Mucosa of stomach (tissue), 1 donor: ENCODE data around the gene GLT1D1.

ENCODE experiments used
- H3K27me3 ChIP-seq: one replicate; pipeline ENCODE4 v1.7.0; 2013; ENCODE audit warnings: mild to moderate bottlenecking, low read length; ENCODE audit not compliant: control insufficient read depth, insufficient read depth
- H3K36me3 ChIP-seq: one replicate; pipeline ENCODE4 v1.7.0; 2013; ENCODE audit warnings: low read length; ENCODE audit not compliant: control insufficient read depth, insufficient read depth
- H3K4me1 ChIP-seq: one replicate; pipeline ENCODE4 v1.7.0; 2013; ENCODE audit warnings: mild to moderate bottlenecking, low read length; ENCODE audit not compliant: control insufficient read depth, insufficient read depth
- H3K4me3 ChIP-seq: one replicate; pipeline ENCODE4 v1.7.0; 2013; ENCODE audit warnings: low read length
- H3K9ac ChIP-seq: one replicate; pipeline ENCODE4 v1.7.0; 2013; ENCODE audit warnings: mild to moderate bottlenecking, low read length, moderate library complexity
- H3K9me3 ChIP-seq: one replicate; pipeline ENCODE4 v1.7.0; 2013; ENCODE audit warnings: mild to moderate bottlenecking, low read length, moderate library complexity; ENCODE audit not compliant: control insufficient read depth
- donor health status: Pancreatic carcinoma.

Gene GLT1D1

GRCh38 chr12:128933926-128934325 is 80.6 kb downstream of the GLT1D1 start:
- no peaks in the 10 kb centered on the region for H3K27me3 ChIP-seq
- H3K4me3 ChIP-seq: no peak overlapping the region
- H3K9me3 ChIP-seq: no peaks in the 10 kb centered on the region
- no peaks in the 10 kb centered on the region for H3K36me3 ChIP-seq
- H3K4me1 ChIP-seq: no peaks in the 10 kb centered on the region
- H3K9ac ChIP-seq: no peak overlapping the region

- H3K36me3 ChIP-seq: no peaks in the 10 kb centered on the region
- no peaks in the 10 kb centered on the region for H3K9me3 ChIP-seq
- no peak overlapping the region for H3K4me3 ChIP-seq
- no peaks in the 10 kb centered on the region for H3K27me3 ChIP-seq
- H3K9ac ChIP-seq: no peak overlapping the region
- peaks cover 22% of the 10 kb centered on the region for H3K4me1 ChIP-seq
Observed at GRCh38 chr12:128938886-128939285, 85.6 kb downstream of the GLT1D1 start.

GRCh38 chr12:128940090-128940888 is 87.0 kb downstream of the GLT1D1 start:
- H3K9ac ChIP-seq: no peak overlapping the region
- H3K36me3 ChIP-seq: no peaks in the 10 kb centered on the region
- H3K4me3 ChIP-seq: no peak overlapping the region
- peaks cover 22% of the 10 kb centered on the region for H3K4me1 ChIP-seq
- H3K27me3 ChIP-seq: no peaks in the 10 kb centered on the region
- H3K9me3 ChIP-seq: no peaks in the 10 kb centered on the region

- H3K4me3 ChIP-seq: no peak overlapping the region
- H3K9ac ChIP-seq: no peak overlapping the region
- H3K9me3 ChIP-seq: no peaks in the 10 kb centered on the region
- H3K27me3 ChIP-seq: no peaks in the 10 kb centered on the region
- H3K36me3 ChIP-seq: no peaks in the 10 kb centered on the region
- peaks cover 22% of the 10 kb centered on the region for H3K4me1 ChIP-seq
Observed at GRCh38 chr12:128940974-128941373, 87.7 kb downstream of the GLT1D1 start.

- no peak overlapping the region for H3K4me3 ChIP-seq
- H3K36me3 ChIP-seq: no peaks in the 10 kb centered on the region
- no peaks in the 10 kb centered on the region for H3K9me3 ChIP-seq
- H3K27me3 ChIP-seq: no peaks in the 10 kb centered on the region
- peaks cover 22% of the 10 kb centered on the region for H3K4me1 ChIP-seq
- no peak overlapping the region for H3K9ac ChIP-seq
Observed at GRCh38 chr12:128942960-128943477, 89.7 kb downstream of the GLT1D1 start.

GRCh38 chr12:128944956-128945355 is 91.7 kb downstream of the GLT1D1 start:
- no peak overlapping the region for H3K4me3 ChIP-seq
- H3K4me1 ChIP-seq: peaks cover 22% of the 10 kb centered on the region

GRCh38 chr12:128947209-128947608 is 93.9 kb downstream of the GLT1D1 start:
- Histone ChIP-seq H3K9ac (no peak overlapping the region), H3K27me3 (no peaks in the 10 kb centered on the region), H3K4me3 (no peak overlapping the region), H3K9me3 (no peaks in the 10 kb centered on the region), H3K36me3 (no peaks in the 10 kb centered on the region), H3K4me1 (peaks cover 10% of the 10 kb centered on the region)

More at GRCh38 chr12:128944956-128945355, 91.7 kb downstream of the GLT1D1 start:
- Histone ChIP-seq H3K9ac (no peak overlapping the region), H3K9me3 (no peaks in the 10 kb centered on the region), H3K27me3 (no peaks in the 10 kb centered on the region), H3K36me3 (no peaks in the 10 kb centered on the region)

GRCh38 chr12:128949086-128949485 is 95.8 kb downstream of the GLT1D1 start:
- Histone ChIP-seq H3K9me3 (no peaks in the 10 kb centered on the region), H3K36me3 (no peaks in the 10 kb centered on the region), H3K4me1 (no peaks in the 10 kb centered on the region), H3K4me3 (no peak overlapping the region), H3K27me3 (no peaks in the 10 kb centered on the region), H3K9ac (no peak overlapping the region)

- no peak overlapping the region for H3K9ac ChIP-seq
- no peaks in the 10 kb centered on the region for H3K4me1 ChIP-seq
- H3K36me3 ChIP-seq: no peaks in the 10 kb centered on the region
- H3K9me3 ChIP-seq: no peaks in the 10 kb centered on the region
- no peak overlapping the region for H3K4me3 ChIP-seq
- no peaks in the 10 kb centered on the region for H3K27me3 ChIP-seq
Observed at GRCh38 chr12:128951448-128951847, 98.2 kb downstream of the GLT1D1 start.

GRCh38 chr12:128956755-128957154 is 103.5 kb downstream of the GLT1D1 start:
- H3K9me3 ChIP-seq: no peaks in the 10 kb centered on the region
- no peaks in the 10 kb centered on the region for H3K4me1 ChIP-seq
- no peak overlapping the region for H3K9ac ChIP-seq
- H3K36me3 ChIP-seq: no peaks in the 10 kb centered on the region
- peaks cover 16% of the 10 kb centered on the region for H3K27me3 ChIP-seq
- H3K4me3 ChIP-seq: no peak overlapping the region

GRCh38 chr12:128959901-128960300 is 106.6 kb downstream of the GLT1D1 start:
- H3K4me3 ChIP-seq: no peak overlapping the region
- H3K9ac ChIP-seq: no peak overlapping the region
- H3K4me1 ChIP-seq: no peaks in the 10 kb centered on the region
- H3K27me3 ChIP-seq: peaks cover 16% of the 10 kb centered on the region
- no peaks in the 10 kb centered on the region for H3K9me3 ChIP-seq
- no peaks in the 10 kb centered on the region for H3K36me3 ChIP-seq

GRCh38 chr12:128961308-128961902 is 108.1 kb downstream of the GLT1D1 start:
- Histone ChIP-seq H3K36me3 (no peaks in the 10 kb centered on the region), H3K27me3 (peaks cover 16% of the 10 kb centered on the region), H3K9ac (no peak overlapping the region), H3K9me3 (no peaks in the 10 kb centered on the region), H3K4me3 (no peak overlapping the region), H3K4me1 (no peaks in the 10 kb centered on the region)
